Limb (tissue), 2 donors: Measurements from ENCODE around the gene DYNLT2B.
A peak's percentile ranks its signal among the peaks of the same experiment; 100 is the strongest.
"Not testable (repeated sequence)": the region's sequence is repeated elsewhere in the genome, so short reads cannot be mapped to it uniquely, and the experiment has no call there.

ENCODE experiments used
- DNase-seq, 2 donors: peaks; one replicate each; pipeline ENCODE4 v3.0.0-alpha.2; 2016; ENCODE audit errors: extremely low spot score in 2 of 2

DYNLT2B gene

GRCh38 chr3:196317687-196318467 is at the start of gene DYNLT2B:
TSS of gene DYNLT2B (minus strand) at chr3:196318240. CDS start at chr3:196318152, 88 bp downstream.
- DNase-seq, result peak; percentile 91 to 93

GRCh38 chr3:196365736-196366135 is 47.7 kb upstream of the DYNLT2B start:
- DNase-seq, result no peak

GRCh38 chr3:196360586-196360985 is 42.5 kb upstream of the DYNLT2B start:
- no peak for DNase-seq

- not testable (repeated sequence) for DNase-seq
Observed at GRCh38 chr3:196358540-196358939, 40.5 kb upstream of the DYNLT2B start.

- DNase-seq, result no peak
Observed at GRCh38 chr3:196357905-196358304, 39.9 kb upstream of the DYNLT2B start.

GRCh38 chr3:196356556-196356955 is 38.5 kb upstream of the DYNLT2B start:
- no peak for DNase-seq

GRCh38 chr3:196355668-196356067 is 37.6 kb upstream of the DYNLT2B start:
- DNase-seq, result no peak

- no peak for DNase-seq
Observed at GRCh38 chr3:196354132-196354531, 36.1 kb upstream of the DYNLT2B start.

GRCh38 chr3:196351541-196351940 is 33.5 kb upstream of the DYNLT2B start:
- DNase-seq, result no peak

- DNase-seq, result no peak
Observed at GRCh38 chr3:196350067-196350466, 32.0 kb upstream of the DYNLT2B start.

- DNase-seq, result no peak
Observed at GRCh38 chr3:196348698-196349097, 30.7 kb upstream of the DYNLT2B start.

- DNase-seq, result no peak
Observed at GRCh38 chr3:196344663-196345062, 26.6 kb upstream of the DYNLT2B start.

GRCh38 chr3:196343917-196344316 is 25.9 kb upstream of the DYNLT2B start:
- DNase-seq, result not testable (repeated sequence)

GRCh38 chr3:196341137-196341536 is 23.1 kb upstream of the DYNLT2B start:
- no peak for DNase-seq

- no peak for DNase-seq
Observed at GRCh38 chr3:196340466-196340865, 22.4 kb upstream of the DYNLT2B start.

- DNase-seq, result no peak
Observed at GRCh38 chr3:196339493-196340254, 21.6 kb upstream of the DYNLT2B start.

- DNase-seq, result no peak
Observed at GRCh38 chr3:196339044-196339443, 21.0 kb upstream of the DYNLT2B start.

GRCh38 chr3:196336319-196337145 is 18.5 kb upstream of the DYNLT2B start:
- no peak for DNase-seq

- no peak for DNase-seq
Observed at GRCh38 chr3:196335503-196335948, 17.5 kb upstream of the DYNLT2B start.

- DNase-seq, result no peak
Observed at GRCh38 chr3:196334982-196335381, 16.9 kb upstream of the DYNLT2B start.

GRCh38 chr3:196332168-196332567 is 14.1 kb upstream of the DYNLT2B start:
- DNase-seq, result no peak

- no peak for DNase-seq
Observed at GRCh38 chr3:196327405-196327804, 9.4 kb upstream of the DYNLT2B start.
